ENCODE measurements around the gene ERC1. TPM values are rescaled to one million over a fixed set of nuclear protein-coding genes. Genes with fewer than 3 reads are reported as not detected.

ERC1 gene
- total and polyA plus RNA-seq, 2 experiments from 2014 or later = 18.4 to 29.7 TPM

GRCh38 chr12:1515428-1515827 lies 524.4 kb downstream of the ERC1 start:
- TF ChIP-seq EZH2 (IDR thresholded peaks at IDR 0.05; ENCODE audit: borderline replicate concordance) (no peak), EZH2phosphoT487 (IDR thresholded peaks at IDR 0.05; ENCODE audit: low read depth, severe bottlenecking, unreplicated experiment) (no peak)
- TF ChIP-seq, protein P1, sequence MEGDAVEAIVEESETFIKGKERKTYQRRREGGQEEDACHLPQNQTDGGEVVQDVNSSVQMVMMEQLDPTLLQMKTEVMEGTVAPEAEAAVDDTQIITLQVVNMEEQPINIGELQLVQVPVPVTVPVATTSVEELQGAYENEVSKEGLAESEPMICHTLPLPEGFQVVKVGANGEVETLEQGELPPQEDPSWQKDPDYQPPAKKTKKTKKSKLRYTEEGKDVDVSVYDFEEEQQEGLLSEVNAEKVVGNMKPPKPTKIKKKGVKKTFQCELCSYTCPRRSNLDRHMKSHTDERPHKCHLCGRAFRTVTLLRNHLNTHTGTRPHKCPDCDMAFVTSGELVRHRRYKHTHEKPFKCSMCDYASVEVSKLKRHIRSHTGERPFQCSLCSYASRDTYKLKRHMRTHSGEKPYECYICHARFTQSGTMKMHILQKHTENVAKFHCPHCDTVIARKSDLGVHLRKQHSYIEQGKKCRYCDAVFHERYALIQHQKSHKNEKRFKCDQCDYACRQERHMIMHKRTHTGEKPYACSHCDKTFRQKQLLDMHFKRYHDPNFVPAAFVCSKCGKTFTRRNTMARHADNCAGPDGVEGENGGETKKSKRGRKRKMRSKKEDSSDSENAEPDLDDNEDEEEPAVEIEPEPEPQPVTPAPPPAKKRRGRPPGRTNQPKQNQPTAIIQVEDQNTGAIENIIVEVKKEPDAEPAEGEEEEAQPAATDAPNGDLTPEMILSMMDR (IDR thresholded peaks at IDR 0.05; ENCODE audit: poor library complexity) = no peak
- 100% methylated on average over 1 of the region's 1 CpG for WGBS (ENCODE audit: low lambda C conversion rate, missing lambda C conversion rate)

GRCh38 chr12:1517007-1517406 lies 526.0 kb downstream of the ERC1 start:
- Histone ChIP-seq H3K4me1 (ENCODE audit: insufficient read depth) (peaks cover 11% of the 10 kb centered on the region), H3K9me2 (replicated peaks; ENCODE audit: insufficient read depth) (no peaks in the 10 kb centered on the region), H3K27me3 (no peaks in the 10 kb centered on the region), H3K9me3 (ENCODE audit: low read depth) (no peaks in the 10 kb centered on the region), H3K4me3 (no peak overlapping the region), H3K79me2 (no peaks in the 10 kb centered on the region), H2AFZ (no peak overlapping the region), H3K36me3 (replicated peaks; ENCODE audit: insufficient read depth, low read depth) (no peaks in the 10 kb centered on the region), H3K4me2 (no peak overlapping the region), H3K27ac (no peak overlapping the region), H4K20me1 (ENCODE audit: insufficient read depth, poor library complexity, severe bottlenecking) (no peaks in the 10 kb centered on the region)
- no peak for DNase-seq (ENCODE audit: low spot score)
- 34% methylated on average over 2 of the region's 2 CpGs for WGBS (ENCODE audit: low lambda C conversion rate, missing lambda C conversion rate)
- TF ChIP-seq EZH2phosphoT487 (IDR thresholded peaks at IDR 0.05; ENCODE audit: low read depth, severe bottlenecking, unreplicated experiment) = no peak
- TF ChIP-seq, protein P1 (IDR thresholded peaks at IDR 0.05; ENCODE audit: poor library complexity) = peak; percentile 17

More at GRCh38 chr12:1515428-1515827, 524.4 kb downstream of the ERC1 start:
- H3K4me2 ChIP-seq = no peak overlapping the region
- H3K79me2 ChIP-seq = no peaks in the 10 kb centered on the region
- no peaks in the 10 kb centered on the region for H3K9me3 ChIP-seq (ENCODE audit: low read depth)
- peaks cover 11% of the 10 kb centered on the region for H3K4me1 ChIP-seq (ENCODE audit: insufficient read depth)
- H3K9me2 ChIP-seq (replicated peaks; ENCODE audit: insufficient read depth) = no peaks in the 10 kb centered on the region
- no peak overlapping the region for H2AFZ ChIP-seq
- H3K27ac ChIP-seq = no peak overlapping the region
- no peak for DNase-seq (ENCODE audit: low spot score)
- no peaks in the 10 kb centered on the region for H3K27me3 ChIP-seq
- H3K4me3 ChIP-seq = no peak overlapping the region
- no peaks in the 10 kb centered on the region for H4K20me1 ChIP-seq (ENCODE audit: insufficient read depth, poor library complexity, severe bottlenecking)
- no peaks in the 10 kb centered on the region for H3K36me3 ChIP-seq (replicated peaks; ENCODE audit: insufficient read depth, low read depth)

GRCh38 chr12:1517734-1518525 lies 526.9 kb downstream of the ERC1 start:
- Histone ChIP-seq H3K4me2 (no peak overlapping the region), H2AFZ (no peak overlapping the region)
- WGBS (ENCODE audit: low lambda C conversion rate, missing lambda C conversion rate) = 87% methylated on average over 8 of the region's 8 CpGs

More at GRCh38 chr12:1517734-1518525, 526.9 kb downstream of the ERC1 start:
- H3K36me3 ChIP-seq (replicated peaks; ENCODE audit: insufficient read depth, low read depth) = no peaks in the 10 kb centered on the region
- no peak for DNase-seq (ENCODE audit: low spot score)
- no peaks in the 10 kb centered on the region for H4K20me1 ChIP-seq (ENCODE audit: insufficient read depth, poor library complexity, severe bottlenecking)
- TF ChIP-seq EZH2phosphoT487 (IDR thresholded peaks at IDR 0.05; ENCODE audit: low read depth, severe bottlenecking, unreplicated experiment) = no peak
- no peaks in the 10 kb centered on the region for H3K9me2 ChIP-seq (replicated peaks; ENCODE audit: insufficient read depth)
- H3K4me1 ChIP-seq (ENCODE audit: insufficient read depth) = peaks cover 11% of the 10 kb centered on the region
- no peaks in the 10 kb centered on the region for H3K79me2 ChIP-seq
- H3K9me3 ChIP-seq (ENCODE audit: low read depth) = no peaks in the 10 kb centered on the region
- no peaks in the 10 kb centered on the region for H3K27me3 ChIP-seq
- no peak overlapping the region for H3K27ac ChIP-seq
- no peak overlapping the region for H3K4me3 ChIP-seq

Data from hepatocyte (in vitro differentiated cells).